Amniotic epithelial cell (primary cell): ENCODE data around the gene TIAM1.

ENCODE experiments used
- DNase-seq: peaks from one replicate; pipeline ENCODE4 v3.0.0-alpha.2; 2010; ENCODE audit warnings: low read depth

Gene TIAM1

GRCh38 chr21:31203431-31204054, 140.5 kb downstream of the TIAM1 start:
- DNase-seq, result peak; percentile 27

- DNase-seq, result no peak
These were observed 142.5 kb downstream of the TIAM1 start for GRCh38 chr21:31201548-31201947.

- no peak for DNase-seq
These were observed 142.9 kb downstream of the TIAM1 start for GRCh38 chr21:31201144-31201543.

GRCh38 chr21:31198575-31198974, 145.5 kb downstream of the TIAM1 start:
- DNase-seq, result peak; percentile 45

- no peak for DNase-seq
These were observed 147.3 kb downstream of the TIAM1 start for GRCh38 chr21:31196724-31197123.

GRCh38 chr21:31195334-31196015, 148.6 kb downstream of the TIAM1 start:
- no peak for DNase-seq

- no peak for DNase-seq
These were observed 149.4 kb downstream of the TIAM1 start for GRCh38 chr21:31194510-31195293.

GRCh38 chr21:31193761-31194160, 150.3 kb downstream of the TIAM1 start:
- DNase-seq, result no peak

- no peak for DNase-seq
These were observed 152.5 kb downstream of the TIAM1 start for GRCh38 chr21:31191553-31191952.

GRCh38 chr21:31190516-31190915, 153.5 kb downstream of the TIAM1 start:
- DNase-seq, result no peak

- DNase-seq, result no peak
These were observed 156.6 kb downstream of the TIAM1 start for GRCh38 chr21:31187499-31187898.

- no peak for DNase-seq
These were observed 157.1 kb downstream of the TIAM1 start for GRCh38 chr21:31186916-31187315.

- no peak for DNase-seq
These were observed 158.4 kb downstream of the TIAM1 start for GRCh38 chr21:31185663-31186062.

GRCh38 chr21:31184876-31185275, 159.2 kb downstream of the TIAM1 start:
- DNase-seq, result no peak

- no peak for DNase-seq
These were observed 159.6 kb downstream of the TIAM1 start for GRCh38 chr21:31184459-31184858.

- DNase-seq, result no peak
These were observed 161.6 kb downstream of the TIAM1 start for GRCh38 chr21:31182231-31183140.

- DNase-seq, result no peak
These were observed 162.8 kb downstream of the TIAM1 start for GRCh38 chr21:31181082-31181750.

GRCh38 chr21:31180256-31181081, 163.6 kb downstream of the TIAM1 start:
- DNase-seq, result peak; percentile 25

- no peak for DNase-seq
These were observed 167.3 kb downstream of the TIAM1 start for GRCh38 chr21:31176725-31177124.

GRCh38 chr21:31176080-31176551, 167.9 kb downstream of the TIAM1 start:
- DNase-seq, result no peak
